CD4-positive, alpha-beta T cell treated with Interleukin-6 at 100 ng/mL for 8 hours (primary cell): ENCODE measurements around the gene TSPAN14.
A peak's percentile ranks its signal among the peaks of the same experiment; 100 is the strongest.

ENCODE experiments used
- DNase-seq: peaks from one replicate; pipeline ENCODE4 v3.0.0-alpha.2; 2020; ENCODE audit warnings: mixed read lengths, low spot score

TSPAN14 gene

GRCh38 chr10:80504897-80505465 is 50.9 kb downstream of the TSPAN14 start:
- DNase-seq, result no peak

- no peak for DNase-seq
Measured at GRCh38 chr10:80506189-80506575, 52.1 kb downstream of the TSPAN14 start.

- no peak for DNase-seq
Measured at GRCh38 chr10:80506836-80507487, 52.9 kb downstream of the TSPAN14 start.

- DNase-seq, result no peak
Measured at GRCh38 chr10:80509108-80509402, 54.9 kb downstream of the TSPAN14 start.

GRCh38 chr10:80509403-80510161 is 55.5 kb downstream of the TSPAN14 start:
- DNase-seq, result no peak

GRCh38 chr10:80512031-80512526 is 58.0 kb downstream of the TSPAN14 start:
- no peak for DNase-seq

GRCh38 chr10:80513106-80513505 is 59.0 kb downstream of the TSPAN14 start:
- DNase-seq, result no peak

- DNase-seq, result no peak
Measured at GRCh38 chr10:80515511-80515910, 61.4 kb downstream of the TSPAN14 start.

- DNase-seq, result no peak
Measured at GRCh38 chr10:80515941-80516340, 61.8 kb downstream of the TSPAN14 start.

- no peak for DNase-seq
Measured at GRCh38 chr10:80516506-80517075, 62.5 kb downstream of the TSPAN14 start.

GRCh38 chr10:80517416-80518142 is 63.5 kb downstream of the TSPAN14 start:
- no peak for DNase-seq

- DNase-seq, result no peak
Measured at GRCh38 chr10:80518143-80518806, 64.2 kb downstream of the TSPAN14 start.

- DNase-seq, result no peak
Measured at GRCh38 chr10:80518807-80519360, 64.8 kb downstream of the TSPAN14 start.

- no peak for DNase-seq
Measured at GRCh38 chr10:80519936-80520650, 66.0 kb downstream of the TSPAN14 start.

GRCh38 chr10:80520661-80521470 is 66.8 kb downstream of the TSPAN14 start:
- no peak for DNase-seq

- no peak for DNase-seq
Measured at GRCh38 chr10:80522756-80523363, 68.8 kb downstream of the TSPAN14 start.

GRCh38 chr10:80523773-80524172 is 69.7 kb downstream of the TSPAN14 start:
- no peak for DNase-seq

- DNase-seq, result no peak
Measured at GRCh38 chr10:80524190-80524909, 70.2 kb downstream of the TSPAN14 start.

- peak; percentile 63 for DNase-seq
Measured at GRCh38 chr10:80526218-80526617, 72.1 kb downstream of the TSPAN14 start.
